GM13976 (cell line): ENCODE measurements around the gene AGBL4.

ENCODE experiments used
- DNase-seq: peaks from one replicate; pipeline ENCODE4 v3.0.0; 2012; ENCODE audit warnings: low spot score
- CTCF ChIP-seq: IDR thresholded peaks from 2 replicates; pipeline ENCODE4 v1.5.1; 2012; ENCODE audit warnings: borderline replicate concordance, mild to moderate bottlenecking; ENCODE audit not compliant: insufficient read depth; ENCODE audit errors: extremely low read depth, missing control alignments, control extremely low read depth
- in situ Hi-C: fragments of 300-500 bp; cut with MboI; formaldehyde crosslinking; loops from one replicate; pipeline ENCODE4 v1.12.0; 2022; ENCODE audit warnings: low sequenced_read_pairs, mixed read lengths, inconsistent platforms; ENCODE audit not compliant: unreplicated experiment

AGBL4 gene

GRCh38 chr1:48563021-48563420 lies 1460.7 kb downstream of the AGBL4 start:
- no peak for DNase-seq
- in situ Hi-C loops = loop anchor here (25.0 kb wide), 1 partner anchor 249 kb away; no protein-coding TSS in a partner anchor
- no peak for TF ChIP-seq CTCF

- DNase-seq = no peak
- in situ Hi-C loops = loop anchor here (25.0 kb wide), 1 partner anchor 251 kb away; no protein-coding TSS in a partner anchor
- TF ChIP-seq CTCF = no peak
These were observed 1462.3 kb downstream of the AGBL4 start for GRCh38 chr1:48561444-48561843.

- in situ Hi-C loops = loop anchor here (25.0 kb wide), 1 partner anchor 252 kb away; no protein-coding TSS in a partner anchor
- DNase-seq = no peak
These were observed 1463.2 kb downstream of the AGBL4 start for GRCh38 chr1:48560577-48560976.

GRCh38 chr1:48560116-48560515 lies 1463.6 kb downstream of the AGBL4 start:
- no peak for TF ChIP-seq CTCF
- in situ Hi-C loops = loop anchor here (25.0 kb wide), 1 partner anchor 252 kb away; no protein-coding TSS in a partner anchor
- no peak for DNase-seq

More at GRCh38 chr1:48560577-48560976, 1463.2 kb downstream of the AGBL4 start:
- TF ChIP-seq CTCF = no peak

GRCh38 chr1:48558366-48558765 lies 1465.4 kb downstream of the AGBL4 start:
- DNase-seq = no peak
- in situ Hi-C loops = loop anchor here (25.0 kb wide), 1 partner anchor 254 kb away; no protein-coding TSS in a partner anchor
- no peak for TF ChIP-seq CTCF

- in situ Hi-C loops = loop anchor here (25.0 kb wide), 1 partner anchor 256 kb away; no protein-coding TSS in a partner anchor
- TF ChIP-seq CTCF = no peak
- DNase-seq = no peak
These were observed 1467.4 kb downstream of the AGBL4 start for GRCh38 chr1:48556186-48556850.
